HG02852 (cell line): ENCODE data around the gene CREM.
"Not testable (repeated sequence)": the region's sequence is repeated elsewhere in the genome, so short reads cannot be mapped to it uniquely, and the experiment has no call there.

Experiments
- ATAC-seq: cut with Tn5 transposase; IDR thresholded peaks from one replicate; pipeline ENCODE4 v1.9.1; 2021; ENCODE audit warnings: mild to moderate bottlenecking, moderate library complexity; ENCODE audit not compliant: unreplicated experiment

Gene CREM

DNA sequence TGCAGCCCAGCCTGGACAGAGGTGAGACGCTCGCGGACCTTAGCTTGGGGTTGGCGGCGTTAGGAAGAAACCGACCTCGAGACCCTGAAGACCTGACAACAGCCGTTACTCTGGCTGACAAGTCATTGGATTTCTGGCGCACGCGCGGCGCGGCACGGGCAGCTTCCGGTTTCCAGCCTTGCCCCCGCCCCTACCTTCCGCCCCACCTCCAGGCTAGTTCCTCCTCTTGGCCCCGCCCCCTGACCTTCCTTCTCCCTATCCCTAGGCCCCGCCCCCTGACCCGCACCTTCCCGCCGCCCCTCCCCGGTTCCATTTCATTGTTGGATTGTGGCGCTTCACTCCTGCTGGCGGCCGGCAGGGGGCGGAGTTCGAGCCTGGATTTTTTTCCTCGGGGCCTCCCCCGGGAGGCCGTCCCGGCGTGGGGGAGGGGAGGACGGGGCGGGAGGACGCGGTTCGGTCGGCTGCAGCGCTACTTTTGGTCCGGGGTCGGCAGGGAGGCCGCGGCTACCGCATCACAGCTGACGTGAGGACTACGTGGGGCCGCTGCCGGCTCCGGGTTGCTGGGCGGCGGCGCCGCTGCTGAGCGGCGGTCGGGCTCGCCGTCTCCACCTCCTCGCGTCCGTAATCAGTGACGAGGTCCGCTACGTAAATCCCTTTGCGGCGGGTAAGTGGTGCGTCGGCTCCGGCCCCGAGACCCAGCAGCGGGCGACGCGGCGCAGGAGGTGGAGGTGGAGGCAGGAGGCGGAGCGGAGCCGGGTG, at the start of gene CREM:
TSS of gene CREM (plus strand) at position 317 of the 759 bp plus-strand sequence. CDS start 10,990 bp downstream, outside the sequence.
- ATAC-seq, result peak; percentile 78

DNA sequence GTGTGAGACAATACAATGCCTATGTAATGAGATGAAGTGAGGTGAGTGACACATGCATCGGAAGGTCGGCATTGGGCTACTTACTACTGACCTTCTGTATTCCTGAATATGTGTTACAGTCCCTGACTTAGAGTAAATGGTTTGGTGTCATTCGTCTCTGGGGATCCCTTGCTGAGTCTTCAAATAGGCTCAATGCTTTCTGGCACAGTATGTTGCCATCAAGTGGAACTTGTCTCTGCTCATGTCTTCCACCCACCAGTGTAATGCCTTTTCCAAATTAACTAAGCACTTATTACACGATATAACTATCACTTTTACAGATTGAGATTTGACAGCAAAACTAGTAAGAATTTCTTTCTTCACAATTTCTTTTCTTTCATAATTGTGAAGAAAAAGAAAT, 47.4 kb upstream of the CREM start:
- ATAC-seq, result no peak

DNA sequence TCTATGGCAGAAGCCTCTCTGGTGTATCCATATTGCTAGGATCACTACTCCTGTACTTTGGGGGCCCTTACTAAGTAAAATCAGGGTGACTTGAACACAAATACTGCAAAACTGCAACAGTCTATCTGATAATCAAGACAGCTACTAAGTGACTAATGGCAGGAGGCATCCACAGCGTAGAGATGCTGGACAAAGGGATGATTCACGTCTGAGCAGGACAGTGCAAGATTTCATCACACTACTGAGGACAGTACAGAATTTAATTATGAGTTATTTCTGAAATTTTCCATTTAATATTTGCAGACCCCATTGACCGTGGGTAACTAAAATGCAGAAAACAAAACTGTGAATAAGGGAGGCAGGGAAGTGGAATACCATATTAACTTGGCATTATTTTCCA, 46.9 kb upstream of the CREM start:
- ATAC-seq, result no peak

DNA sequence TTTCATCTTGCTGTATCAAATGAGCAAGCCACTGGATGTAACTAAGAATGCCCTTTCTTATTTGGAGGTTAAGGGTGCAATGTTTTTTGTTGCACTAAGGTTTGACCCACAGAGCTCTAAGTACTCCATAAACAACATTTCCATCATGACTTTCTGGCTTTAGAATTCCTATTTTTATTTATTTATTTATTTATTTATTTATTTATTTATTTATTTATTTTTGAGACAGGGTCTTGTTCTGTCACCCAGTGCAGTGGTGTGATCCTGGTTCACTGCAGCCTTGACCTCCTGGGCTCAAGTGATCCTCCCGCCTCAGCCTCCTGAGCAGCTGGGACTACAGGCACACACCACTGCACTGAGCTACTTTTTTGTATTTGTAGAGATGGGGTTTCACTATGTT, 46.4 kb upstream of the CREM start:
- ATAC-seq, result not testable (repeated sequence)

DNA sequence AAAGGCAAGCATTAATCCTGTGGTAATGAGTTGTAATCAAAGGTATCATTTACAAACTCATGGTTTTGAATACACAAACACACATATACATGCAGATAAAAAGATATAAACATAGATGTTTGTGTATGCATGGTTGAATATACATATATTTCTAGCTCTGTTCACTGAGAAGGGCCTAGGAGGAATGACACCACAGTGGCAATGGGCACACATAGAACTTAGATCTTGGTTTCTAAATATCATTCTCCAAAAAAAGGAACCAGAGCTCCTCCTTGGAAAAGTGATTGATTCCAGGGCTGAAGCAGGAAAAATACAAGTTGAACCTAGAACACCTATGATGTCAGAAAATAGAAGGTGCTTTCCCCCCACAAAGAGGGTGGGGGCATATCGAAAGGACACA, 43.4 kb upstream of the CREM start:
- no peak for ATAC-seq

DNA sequence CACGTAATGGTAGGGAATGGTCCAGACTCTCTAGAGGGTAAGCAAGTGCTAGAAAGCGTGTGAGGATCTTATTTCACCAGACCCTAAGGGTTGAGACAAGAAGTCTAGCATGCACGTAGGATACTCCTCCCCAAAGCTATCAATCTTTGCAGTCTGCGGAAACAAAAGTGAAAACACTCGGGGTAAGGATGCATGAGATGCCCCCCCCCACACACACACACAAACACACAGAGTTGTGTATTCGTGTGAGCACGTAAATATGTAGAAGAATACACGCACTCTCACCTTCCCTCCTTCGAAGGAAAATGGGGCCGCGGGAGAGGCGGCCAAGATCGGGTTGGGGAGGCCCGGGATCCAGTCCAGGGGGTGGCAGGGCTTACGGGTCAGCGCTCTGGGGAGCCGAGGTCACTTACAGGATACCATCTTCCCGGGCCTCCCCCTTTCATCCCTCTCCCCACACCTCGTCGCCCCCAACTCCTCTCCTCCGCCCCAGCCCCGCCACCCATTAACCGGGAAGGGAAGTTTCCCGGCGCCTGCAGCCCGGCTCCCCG, 37.0 kb upstream of the CREM start:
- ATAC-seq, result peak; percentile 47

DNA sequence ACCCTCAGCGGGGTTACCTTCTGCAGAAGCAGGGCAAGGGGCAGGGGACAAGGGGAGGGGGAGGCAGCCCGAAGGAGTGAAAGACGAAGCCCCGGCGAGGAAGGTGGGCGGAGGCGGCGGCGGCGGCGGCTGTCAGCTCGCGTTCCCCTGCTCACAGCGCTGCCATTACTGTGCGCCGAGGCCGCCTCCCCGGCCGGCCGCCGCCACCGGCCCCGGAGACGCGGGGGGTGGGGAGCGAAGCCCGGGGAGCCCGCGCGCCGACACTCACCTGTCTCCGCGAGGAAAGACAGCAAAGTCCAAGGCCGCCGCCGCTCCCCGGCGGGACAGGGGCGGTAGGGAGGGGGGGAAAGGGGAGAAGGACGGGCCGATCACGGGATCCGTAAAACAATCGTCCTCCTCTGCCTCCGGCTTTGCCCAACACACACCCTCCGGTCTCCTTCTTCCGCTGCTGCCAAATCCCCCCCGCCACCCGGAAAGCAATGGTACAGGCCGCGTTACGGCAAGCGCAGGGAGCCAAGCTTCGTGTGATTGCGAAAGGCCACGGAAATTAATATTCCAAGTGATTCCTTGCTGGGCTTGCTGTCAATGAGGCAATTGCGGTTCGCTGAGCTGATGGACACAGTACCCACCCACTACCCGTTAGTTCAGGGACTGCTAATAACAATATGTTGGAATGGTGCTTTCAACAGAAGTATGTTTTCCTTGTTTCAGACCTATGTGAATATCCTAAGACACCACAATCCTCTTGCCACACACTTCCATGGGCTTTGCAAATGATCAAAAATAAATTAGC, 36.3 kb upstream of the CREM start, which contains the start of gene CUL2:
TSS of gene CUL2 (minus strand) at position 180 of the 793 bp plus-strand sequence. CDS start 19,024 bp downstream, outside the sequence.
- ATAC-seq, result peak; percentile 96

DNA sequence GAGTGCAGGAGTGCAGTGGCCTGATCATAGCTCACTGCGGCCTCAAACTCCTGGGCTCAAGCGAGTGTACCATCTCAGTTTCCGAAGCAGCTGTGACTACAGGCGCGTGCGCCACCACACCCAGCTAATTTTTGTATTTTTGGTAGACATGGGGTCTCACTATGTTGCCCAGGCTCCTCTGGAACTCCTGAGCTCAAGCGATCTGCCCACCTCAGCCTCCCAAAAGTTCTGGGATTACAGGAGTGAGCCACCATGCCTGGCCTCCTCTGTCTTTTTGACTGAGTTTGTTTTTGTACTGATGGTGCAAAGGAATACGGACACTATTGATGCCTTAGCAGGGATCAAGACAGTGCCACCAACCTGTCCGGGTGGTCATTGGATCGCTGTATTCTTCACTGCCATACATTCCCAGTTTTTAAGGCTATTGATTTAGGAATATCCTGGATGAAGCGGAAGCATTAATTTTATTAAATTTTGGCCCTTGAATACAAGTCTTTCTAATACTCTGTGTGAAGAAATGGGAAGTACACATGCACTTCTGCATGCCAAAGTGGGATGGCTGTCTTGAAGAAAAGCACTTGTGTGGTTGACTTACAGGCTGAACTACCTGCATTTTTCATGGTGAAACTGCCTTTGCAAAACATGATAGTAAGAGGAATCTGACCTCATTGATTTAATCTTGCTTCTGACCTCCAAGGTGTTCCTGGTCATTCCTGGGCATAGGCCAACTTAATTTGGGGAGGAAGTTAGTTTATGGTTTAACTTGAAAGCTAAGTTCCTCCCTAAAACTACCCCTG, 34.5 kb upstream of the CREM start:
- ATAC-seq, result no peak

DNA sequence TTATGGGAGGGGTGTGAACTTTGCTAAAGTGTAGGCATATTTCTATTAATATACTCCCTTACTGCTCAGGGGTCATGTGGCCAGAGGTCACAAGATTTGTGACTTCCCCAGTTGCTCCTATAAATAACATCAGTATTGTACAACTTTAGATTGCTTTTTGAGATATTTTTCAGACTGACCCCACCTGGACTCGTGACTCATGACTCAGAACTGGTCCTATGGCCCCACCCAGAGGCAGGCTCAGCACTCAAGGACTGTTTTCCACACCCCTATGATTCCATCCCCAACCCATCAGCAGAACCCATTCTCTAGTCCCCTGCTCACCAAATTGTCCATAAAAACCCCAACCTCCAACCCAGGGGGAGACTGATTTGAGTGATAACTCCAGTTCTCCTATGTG, 33.8 kb upstream of the CREM start:
- ATAC-seq, result no peak

DNA sequence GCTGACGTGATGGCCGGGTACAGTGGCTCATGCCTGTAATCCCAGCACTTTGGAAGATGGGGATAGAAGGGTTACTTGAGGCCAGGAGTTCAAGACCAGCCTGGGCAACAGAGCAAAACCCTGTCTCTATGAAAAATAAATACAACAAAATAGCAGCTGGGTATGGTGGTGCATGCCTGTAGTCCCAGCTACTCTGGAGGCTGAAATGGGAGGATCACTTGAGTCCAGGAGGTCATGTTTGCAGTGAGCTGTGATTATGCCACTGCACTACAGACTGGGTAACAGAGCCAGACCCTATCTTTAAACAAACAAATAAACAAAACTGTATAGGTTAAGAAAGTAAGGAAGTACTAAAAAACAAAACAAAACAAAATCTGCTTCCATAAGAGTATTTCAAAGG, 30.3 kb upstream of the CREM start:
- ATAC-seq, result no peak

DNA sequence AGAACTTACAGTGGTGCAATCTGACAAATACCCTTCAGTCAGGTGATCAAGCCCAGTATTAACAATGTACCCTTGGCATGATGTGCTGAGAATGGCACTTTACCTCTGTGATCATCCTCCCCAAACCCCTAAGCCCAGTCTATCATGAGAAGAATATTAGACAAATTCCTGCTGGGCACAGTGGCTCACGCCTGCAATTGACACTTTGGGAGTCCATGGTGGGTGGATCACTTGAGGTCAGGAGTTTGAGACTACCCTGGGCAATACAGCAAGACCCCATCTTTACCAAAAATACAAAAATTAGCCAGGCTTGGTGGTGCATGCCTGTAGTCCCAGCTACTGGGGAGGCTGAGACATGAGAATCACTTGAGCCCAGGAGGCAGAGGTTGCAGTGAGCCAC, 29.1 kb upstream of the CREM start:
- no peak for ATAC-seq

DNA sequence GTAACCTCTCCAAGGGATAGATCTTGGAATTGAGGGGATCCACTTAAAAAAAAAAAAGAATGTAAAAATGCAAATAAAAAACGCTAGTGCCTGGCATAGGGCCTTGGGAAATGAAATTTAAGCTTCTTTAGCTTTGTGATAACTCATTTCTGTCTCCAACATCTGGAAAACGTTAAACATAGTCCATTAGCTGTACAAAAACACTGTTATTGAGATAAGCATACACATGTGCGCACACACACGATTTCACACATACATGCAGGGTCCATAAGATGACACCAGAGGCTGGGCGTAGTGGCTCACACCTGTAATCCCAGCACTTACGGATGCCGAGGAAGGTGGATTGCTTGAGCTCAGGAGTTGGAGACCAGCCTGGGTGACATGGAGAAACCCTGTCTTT, 22.8 kb upstream of the CREM start:
- no peak for ATAC-seq

DNA sequence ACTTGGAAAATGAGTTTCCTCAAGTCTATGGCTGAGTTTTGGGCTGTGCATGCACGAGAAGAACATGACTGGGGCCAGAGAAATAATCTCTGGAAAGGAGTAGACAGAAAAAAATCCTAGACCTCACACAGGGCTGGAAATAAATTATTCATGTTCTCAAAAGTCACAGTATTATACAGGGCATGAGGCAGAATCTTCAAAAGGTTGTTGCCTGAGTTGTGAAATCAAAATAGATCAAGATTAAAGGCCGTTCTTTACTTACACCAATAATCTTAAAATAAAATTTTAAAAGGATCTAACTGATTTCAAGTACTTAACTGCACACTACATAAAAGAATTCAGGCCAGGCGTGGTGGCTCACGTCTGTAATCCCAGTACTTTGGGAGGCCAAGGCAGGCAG, 14.1 kb upstream of the CREM start:
- ATAC-seq, result no peak

DNA sequence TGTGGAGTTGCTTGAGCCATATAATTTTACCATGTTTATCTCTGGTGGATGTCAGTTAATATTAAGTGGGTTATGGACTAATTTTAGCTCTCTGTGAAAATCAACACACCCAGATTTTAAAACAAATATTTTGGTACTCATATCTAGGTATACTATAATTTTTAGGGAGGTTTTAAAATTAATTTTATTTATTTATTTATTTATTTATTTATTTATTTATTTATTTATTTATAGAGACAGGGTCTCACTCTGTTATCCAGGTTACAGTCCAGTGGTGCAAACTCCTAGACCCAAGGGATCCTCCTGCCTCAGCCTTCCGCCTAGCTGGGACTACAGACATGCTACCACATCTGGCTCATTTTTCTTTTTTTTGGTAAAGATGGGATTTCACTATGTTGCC, 7.3 kb upstream of the CREM start:
- no peak for ATAC-seq

DNA sequence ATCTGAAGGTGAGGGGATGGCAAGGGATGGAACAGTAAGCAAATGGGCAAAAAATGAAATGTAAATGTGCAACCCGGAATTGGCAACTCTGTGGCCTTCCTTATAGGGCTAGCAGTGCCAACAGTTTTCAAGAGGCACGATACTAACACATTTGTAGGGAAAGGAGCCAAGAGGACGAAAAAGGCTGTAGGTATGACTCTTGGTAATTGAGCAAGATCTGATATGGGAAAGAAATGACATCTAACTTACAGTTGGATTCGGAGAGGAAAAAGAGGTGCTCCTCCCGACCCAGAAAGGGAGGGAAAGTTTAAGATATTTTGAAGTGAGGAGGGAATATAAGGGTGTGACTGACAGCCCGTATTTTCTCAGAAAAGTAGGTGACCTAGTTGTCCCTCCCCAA, 2.1 kb upstream of the CREM start:
- ATAC-seq, result no peak

DNA sequence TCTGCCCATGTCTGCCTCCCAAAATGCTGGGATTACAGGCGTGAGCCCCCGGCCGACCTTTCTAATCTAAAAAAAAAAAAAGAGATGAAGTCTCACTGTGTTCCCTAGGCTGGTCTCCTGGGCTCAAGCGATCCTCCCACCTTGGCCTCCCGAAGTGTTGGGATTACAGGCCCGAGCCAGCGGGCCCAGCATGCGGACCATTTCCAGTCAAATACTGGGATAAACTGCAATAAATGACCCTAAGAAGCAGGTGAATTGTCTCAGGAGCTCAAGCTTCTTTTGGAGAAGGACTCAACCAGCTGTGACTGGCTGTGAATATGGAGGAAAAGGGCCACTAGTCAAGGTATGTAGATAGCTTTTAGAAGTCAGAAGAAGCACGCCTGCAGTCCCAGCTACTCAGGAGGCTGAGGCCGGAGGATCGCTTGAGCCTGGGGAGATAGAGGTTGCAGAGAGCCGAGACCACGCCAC, 550 bp upstream of the CREM start:
- ATAC-seq, result no peak

DNA sequence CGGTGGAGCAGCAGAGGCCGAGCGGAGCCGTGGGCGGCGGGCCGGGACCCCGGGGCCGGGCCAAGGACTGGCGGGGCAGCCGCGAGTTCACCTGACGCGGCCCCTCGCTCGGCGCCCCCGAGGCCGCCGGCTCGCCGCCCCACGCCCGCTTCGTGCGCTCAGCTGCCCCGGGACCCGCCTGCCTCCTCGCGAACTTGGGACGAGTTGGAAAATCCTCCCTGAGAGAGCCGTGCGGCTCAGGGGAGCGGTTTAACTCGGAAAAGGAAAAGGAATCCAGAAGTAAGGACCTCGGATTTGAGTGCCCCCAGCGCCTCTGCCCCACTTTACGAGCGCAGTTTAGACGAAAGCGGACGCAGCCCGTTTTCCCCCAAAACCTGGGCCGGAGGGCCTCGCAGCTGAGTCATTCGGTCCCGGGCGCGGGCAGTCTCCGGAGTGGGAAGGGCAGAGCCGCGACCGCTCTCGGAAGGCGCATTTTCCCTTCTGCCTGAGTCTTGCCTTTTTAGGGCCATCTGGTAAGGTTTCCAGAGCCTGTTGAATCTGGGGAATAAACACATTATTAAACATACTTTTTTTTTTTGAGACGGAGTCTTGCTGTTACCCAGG, 744 bp downstream of the CREM start:
- ATAC-seq, result peak; percentile 13

DNA sequence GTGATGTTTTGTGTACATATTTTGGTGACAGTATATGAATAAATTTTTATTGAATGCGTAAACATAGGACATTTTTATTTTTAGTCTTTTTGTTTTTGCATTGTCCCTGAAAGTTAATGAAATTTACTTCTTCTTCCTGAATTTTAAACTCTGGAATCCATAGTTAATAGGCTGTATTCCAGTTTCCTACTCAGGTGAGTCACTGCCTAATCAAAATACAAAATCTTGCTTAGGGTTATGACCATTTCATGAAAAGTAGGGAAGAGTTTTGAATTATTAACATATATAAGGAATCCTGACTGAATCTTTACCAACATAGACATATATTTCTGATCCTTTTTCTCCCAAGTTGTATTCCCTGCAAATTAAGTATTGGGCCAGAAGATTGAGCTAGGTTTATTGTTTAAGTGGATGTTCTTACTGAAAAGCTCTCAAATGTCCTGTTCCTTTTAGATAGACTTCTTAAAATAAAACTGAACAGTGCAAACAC, 2.6 kb downstream of the CREM start:
- ATAC-seq, result no peak

DNA sequence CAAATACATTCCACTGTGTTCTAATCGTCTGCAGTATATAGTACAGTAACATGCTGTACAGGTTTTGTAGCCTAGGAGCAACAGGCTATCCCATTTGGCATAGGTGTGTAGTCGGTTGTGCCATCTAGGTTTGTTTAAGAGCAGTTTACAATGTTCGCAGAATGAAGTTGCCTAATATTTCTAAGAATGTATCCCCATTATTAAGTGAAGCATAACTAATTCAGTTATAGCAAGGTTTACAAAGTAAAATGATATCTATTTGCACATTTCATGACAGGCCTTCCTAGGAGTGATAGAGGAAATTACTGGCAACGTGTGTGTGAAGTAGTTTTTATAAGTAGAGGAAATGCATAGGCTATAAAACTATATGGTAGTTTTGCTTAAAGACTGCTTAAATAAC, 4.0 kb downstream of the CREM start:
- no peak for ATAC-seq

DNA sequence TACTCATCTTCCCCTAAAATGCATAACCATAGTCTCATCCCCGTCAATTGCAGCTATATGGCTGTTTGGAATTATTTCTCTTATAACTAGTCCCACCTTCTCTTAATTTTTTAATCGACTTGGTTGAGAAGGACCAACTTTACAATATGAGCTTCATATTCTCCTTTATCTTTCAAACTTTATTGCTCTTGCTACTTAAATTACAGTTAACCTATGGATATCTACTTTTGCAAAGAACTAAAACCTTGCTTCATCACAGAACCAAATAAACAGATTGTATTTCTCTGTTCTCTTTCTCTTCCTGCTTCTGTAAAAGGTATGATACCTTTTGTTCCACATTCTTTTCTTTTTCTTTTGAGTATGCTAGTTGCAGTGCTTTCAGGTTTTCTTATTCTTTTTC, 6.1 kb downstream of the CREM start:
- ATAC-seq, result no peak
